HEK293T (cell line): ENCODE results near the gene PSME2.

ENCODE experiments used
- BHLHE40 ChIP-seq: fragments of 450-650 bp; IDR thresholded peaks from 2 replicates; pipeline ENCODE4 v1.6.1; 2016; ENCODE audit warnings: mild to moderate bottlenecking, moderate library complexity, borderline replicate concordance
- CTBP1 ChIP-seq: fragments of 450-650 bp; IDR thresholded peaks from 2 replicates; pipeline ENCODE4 v1.6.1; 2016; ENCODE audit warnings: borderline replicate concordance
- ELF4 ChIP-seq: fragments of 450-650 bp; IDR thresholded peaks from 2 replicates; pipeline ENCODE4 v1.6.1; 2017; ENCODE audit warnings: antibody characterized with exemption
- FOXA1 ChIP-seq: fragments of 450-650 bp; IDR thresholded peaks from 2 replicates; pipeline ENCODE4 v1.6.1; 2016; ENCODE audit warnings: mild to moderate bottlenecking
- FOXK2 ChIP-seq: fragments of 450-650 bp; IDR thresholded peaks from 2 replicates; pipeline ENCODE4 v1.6.1; 2016; ENCODE audit warnings: mild to moderate bottlenecking
- FOXM1 ChIP-seq: fragments of 450-650 bp; IDR thresholded peaks from 2 replicates; pipeline ENCODE4 v1.6.1; 2017; ENCODE audit warnings: mild to moderate bottlenecking, borderline replicate concordance
- HDGF ChIP-seq: fragments of 450-650 bp; IDR thresholded peaks from 2 replicates; pipeline ENCODE4 v1.6.1; 2017; ENCODE audit warnings: antibody characterized with exemption, borderline replicate concordance
- LEF1 ChIP-seq: fragments of 450-650 bp; IDR thresholded peaks from 2 replicates; pipeline ENCODE4 v1.6.1; 2017; ENCODE audit warnings: mild to moderate bottlenecking, borderline replicate concordance
- SP1 ChIP-seq: fragments of 450-650 bp; IDR thresholded peaks from 2 replicates; pipeline ENCODE4 v1.6.1; 2017
- SUZ12 ChIP-seq: fragments of 450-650 bp; IDR thresholded peaks from 2 replicates; pipeline ENCODE4 v1.6.1; 2016; ENCODE audit warnings: mild to moderate bottlenecking
- ZNF384 ChIP-seq: fragments of 450-650 bp; IDR thresholded peaks from 2 replicates; pipeline ENCODE4 v1.6.1; 2016

DNA sequence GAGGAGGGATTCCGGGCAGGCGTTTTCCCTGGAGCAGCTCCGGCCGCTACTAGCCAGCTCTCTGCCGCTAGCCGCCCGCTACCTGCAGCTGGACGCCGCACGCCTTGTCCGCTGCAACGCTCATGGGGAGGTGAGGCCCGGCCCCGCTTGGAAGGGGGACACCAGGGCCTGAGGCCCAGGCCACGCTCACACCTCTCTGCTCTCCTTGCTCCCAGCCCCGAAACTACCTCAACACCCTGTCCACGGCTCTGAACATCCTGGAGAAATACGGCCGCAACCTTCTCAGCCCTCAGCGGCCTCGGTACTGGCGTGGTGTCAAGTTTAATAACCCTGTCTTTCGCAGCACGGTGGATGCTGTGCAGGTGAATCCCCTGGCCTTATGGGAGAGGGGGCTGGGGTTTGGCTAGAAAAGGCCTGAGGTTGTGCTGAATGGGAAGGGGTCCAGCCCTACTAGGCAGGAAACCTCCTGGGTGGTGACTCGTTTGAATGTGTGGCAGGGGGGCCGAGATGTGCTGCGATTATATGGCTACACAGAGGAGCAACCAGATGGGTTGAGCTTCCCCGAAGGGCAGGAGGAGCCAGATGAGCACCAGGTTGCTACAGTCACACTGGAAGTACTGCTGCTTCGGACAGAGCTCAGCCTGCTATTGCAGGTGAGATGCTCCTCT lies 1.5 kb upstream of the PSME2 start:
- TF ChIP-seq HDGF, result no peak
- TF ChIP-seq SP1, result no peak
- TF ChIP-seq FOXK2, result no peak
- TF ChIP-seq CTBP1, result no peak
- TF ChIP-seq FOXA1, result no peak
- TF ChIP-seq FOXM1, result no peak
- no peak for TF ChIP-seq BHLHE40
- no peak for TF ChIP-seq ELF4
- no peak for TF ChIP-seq SUZ12
- no peak for TF ChIP-seq ZNF384
- TF ChIP-seq LEF1, result no peak
